Esophagus squamous epithelium (tissue), 4 donors: ENCODE results near the gene AMFR.

Experiments
- POLR2A ChIP-seq, 4 donors: fragments of 450-650 bp; IDR thresholded peaks; one replicate each; pipeline ENCODE4 v1.6.1; 2017; ENCODE audit warnings: antibody characterized with exemption in 4 of 4, mild to moderate bottlenecking in 4 of 4, moderate library complexity in 3 of 4
- TF ChIP-seq, protein P1 (sequence below), 6 experiments: fragments of 450-650 bp in 4 of 6; fragments of 200-600 bp in 2 of 6; sonication (generic) in 2 of 6; IDR thresholded peaks; one replicate each; pipeline ENCODE4 v1.5.1; 2016 to 2019; ENCODE audit warnings: antibody characterized with exemption in 6 of 6, mild to moderate bottlenecking in 4 of 6, moderate library complexity in 4 of 6

DNA sequence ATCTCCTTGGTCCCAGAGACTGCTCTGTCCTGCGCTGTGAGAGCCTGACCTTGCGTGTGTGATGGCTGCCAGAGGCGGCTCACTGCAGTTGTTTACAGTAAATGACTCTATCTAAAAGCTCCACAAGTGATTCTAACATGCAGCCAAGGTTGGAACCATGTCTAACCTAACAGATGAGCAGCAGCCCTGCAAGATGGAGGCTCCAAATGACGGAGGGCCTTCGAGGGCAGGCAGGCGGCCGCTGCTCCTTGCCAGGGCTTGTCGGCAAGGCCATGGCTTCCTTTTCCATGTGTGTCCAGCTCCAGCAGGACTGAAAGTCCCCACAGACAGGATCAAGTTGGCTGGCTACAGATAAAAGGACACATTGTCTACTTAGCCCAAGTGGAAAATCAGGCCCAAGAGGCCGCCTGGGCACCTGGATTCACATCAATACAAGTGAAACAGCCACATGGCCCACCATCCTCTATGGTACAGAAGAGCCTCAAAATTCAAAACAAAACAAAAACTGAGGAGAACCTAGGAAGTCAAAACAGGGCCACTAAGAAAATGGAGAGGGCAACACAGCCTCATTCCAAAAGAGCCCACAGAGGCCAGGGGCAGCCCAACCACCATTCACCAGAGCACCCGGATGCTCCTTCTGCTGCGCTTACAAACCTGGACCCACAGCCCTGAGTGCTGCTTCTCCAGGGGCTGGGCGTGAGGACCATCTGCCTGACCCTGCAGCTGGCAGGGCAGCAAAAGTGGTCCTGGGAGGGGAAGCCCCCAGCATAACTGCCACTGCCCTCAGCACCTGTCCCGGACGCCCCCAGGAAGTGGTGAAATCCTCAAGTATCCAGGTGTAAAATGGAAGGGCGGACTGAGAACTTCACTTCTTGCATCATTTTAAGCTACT is 65.0 kb downstream of the AMFR start:
- TF ChIP-seq, protein P1, sequence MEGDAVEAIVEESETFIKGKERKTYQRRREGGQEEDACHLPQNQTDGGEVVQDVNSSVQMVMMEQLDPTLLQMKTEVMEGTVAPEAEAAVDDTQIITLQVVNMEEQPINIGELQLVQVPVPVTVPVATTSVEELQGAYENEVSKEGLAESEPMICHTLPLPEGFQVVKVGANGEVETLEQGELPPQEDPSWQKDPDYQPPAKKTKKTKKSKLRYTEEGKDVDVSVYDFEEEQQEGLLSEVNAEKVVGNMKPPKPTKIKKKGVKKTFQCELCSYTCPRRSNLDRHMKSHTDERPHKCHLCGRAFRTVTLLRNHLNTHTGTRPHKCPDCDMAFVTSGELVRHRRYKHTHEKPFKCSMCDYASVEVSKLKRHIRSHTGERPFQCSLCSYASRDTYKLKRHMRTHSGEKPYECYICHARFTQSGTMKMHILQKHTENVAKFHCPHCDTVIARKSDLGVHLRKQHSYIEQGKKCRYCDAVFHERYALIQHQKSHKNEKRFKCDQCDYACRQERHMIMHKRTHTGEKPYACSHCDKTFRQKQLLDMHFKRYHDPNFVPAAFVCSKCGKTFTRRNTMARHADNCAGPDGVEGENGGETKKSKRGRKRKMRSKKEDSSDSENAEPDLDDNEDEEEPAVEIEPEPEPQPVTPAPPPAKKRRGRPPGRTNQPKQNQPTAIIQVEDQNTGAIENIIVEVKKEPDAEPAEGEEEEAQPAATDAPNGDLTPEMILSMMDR (IDR thresholded peaks at IDR 0.05) = no peak
- no peak for TF ChIP-seq POLR2A (IDR thresholded peaks at IDR 0.05)
